Hippocampal formation (tissue), 2 donors: ENCODE data around the gene LRRC27.

Source experiments
- DNase-seq, 2 donors: peaks; one replicate each; lab custom pipeline; 2025; lab: John Stamatoyannopoulos, UW

LRRC27 gene

GRCh38 chr10:132414402-132415016, 82.5 kb downstream of the LRRC27 start:
- DNase-seq = no peak

- DNase-seq = no peak
Observed at GRCh38 chr10:132415255-132415654, 83.3 kb downstream of the LRRC27 start.

DNA sequence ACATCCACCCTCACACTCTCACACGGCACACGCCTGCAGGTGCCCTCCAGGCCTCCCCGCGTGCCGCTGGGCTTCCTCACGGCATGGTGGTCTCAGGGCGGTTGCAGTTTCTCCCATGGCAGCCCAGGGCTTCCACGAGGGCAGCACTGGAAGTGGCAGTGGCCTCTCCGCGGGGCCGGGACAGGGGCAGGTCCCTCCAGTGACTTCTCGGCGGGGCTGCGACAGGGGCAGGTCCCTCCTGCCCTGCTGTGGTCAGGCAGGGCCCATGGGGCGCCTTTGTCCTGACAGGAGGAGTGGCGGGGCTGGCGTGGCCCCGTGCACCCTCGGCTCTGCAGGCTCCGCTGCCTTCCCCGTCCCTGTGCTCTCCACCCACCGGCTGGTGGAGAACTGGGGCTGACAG, 84.0 kb downstream of the LRRC27 start:
- DNase-seq = no peak

DNA sequence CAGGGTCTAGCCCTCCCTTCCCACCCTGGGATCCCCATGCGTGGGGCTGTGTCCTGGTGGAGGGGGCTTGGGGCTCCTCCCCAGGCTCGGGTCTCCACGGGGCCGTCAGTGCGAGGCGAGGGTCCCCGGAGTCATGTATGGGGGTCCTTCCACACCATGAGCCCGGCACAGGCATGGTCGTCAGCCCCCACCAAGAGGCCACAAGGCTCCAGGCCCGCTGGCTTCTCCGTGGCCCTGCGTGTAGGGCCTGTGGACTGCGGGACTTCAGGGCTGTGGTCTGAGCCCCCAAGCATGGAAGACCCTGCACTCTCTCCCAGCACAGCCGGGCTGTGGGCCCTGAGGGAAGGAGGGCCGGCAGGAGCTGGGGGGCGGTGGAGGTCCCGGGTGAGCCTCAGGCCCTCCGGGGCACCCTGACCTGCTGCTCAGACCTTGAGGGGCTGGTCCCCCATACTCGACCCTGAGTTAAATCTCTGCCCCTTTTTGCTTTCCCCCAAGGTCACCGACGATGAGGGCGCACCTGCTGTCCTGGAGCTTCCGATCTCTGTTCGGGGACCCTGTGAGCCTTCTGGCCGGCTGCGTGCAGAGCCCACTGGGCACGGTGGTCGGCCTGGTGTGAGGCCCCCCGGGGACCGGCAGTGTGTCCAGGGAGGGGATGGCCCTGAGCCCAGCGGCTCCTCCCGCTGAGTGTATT, 84.7 kb downstream of the LRRC27 start:
- DNase-seq = no peak

DNA sequence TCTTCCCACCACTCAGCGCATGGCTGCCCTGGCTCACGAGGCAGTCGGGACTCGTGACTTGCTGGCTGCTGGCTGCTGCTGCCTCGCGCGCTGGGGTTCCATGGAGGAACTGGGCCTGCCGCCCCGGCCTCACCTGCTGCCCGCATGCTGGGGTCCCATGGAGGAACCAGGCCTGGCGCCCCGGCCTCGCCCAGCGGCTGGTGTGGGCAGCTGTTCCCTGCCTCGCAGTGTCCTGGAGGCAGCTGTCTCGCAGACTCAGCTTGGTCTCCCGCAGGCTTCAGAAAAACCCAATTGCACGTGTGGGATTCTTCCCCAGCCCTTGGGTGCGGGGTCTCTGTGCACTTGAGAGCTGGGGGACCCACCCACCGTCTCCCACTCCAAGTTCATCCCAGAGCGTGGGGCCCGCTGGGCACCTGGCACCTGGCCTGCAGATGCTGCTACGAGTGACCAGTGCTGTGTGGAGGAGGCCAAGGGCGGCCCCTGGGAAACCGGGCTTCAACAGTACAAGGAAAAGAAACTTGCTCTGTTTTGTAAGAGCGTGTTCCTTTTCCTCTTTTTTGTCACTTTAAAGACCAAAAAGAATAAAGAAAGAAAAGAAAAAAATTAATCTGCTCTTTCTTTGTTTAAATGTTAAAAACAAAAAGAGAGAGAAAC, 85.4 kb downstream of the LRRC27 start:
- no peak for DNase-seq

- DNase-seq = no peak
Observed at GRCh38 chr10:132417957-132418441, 86.0 kb downstream of the LRRC27 start.

DNA sequence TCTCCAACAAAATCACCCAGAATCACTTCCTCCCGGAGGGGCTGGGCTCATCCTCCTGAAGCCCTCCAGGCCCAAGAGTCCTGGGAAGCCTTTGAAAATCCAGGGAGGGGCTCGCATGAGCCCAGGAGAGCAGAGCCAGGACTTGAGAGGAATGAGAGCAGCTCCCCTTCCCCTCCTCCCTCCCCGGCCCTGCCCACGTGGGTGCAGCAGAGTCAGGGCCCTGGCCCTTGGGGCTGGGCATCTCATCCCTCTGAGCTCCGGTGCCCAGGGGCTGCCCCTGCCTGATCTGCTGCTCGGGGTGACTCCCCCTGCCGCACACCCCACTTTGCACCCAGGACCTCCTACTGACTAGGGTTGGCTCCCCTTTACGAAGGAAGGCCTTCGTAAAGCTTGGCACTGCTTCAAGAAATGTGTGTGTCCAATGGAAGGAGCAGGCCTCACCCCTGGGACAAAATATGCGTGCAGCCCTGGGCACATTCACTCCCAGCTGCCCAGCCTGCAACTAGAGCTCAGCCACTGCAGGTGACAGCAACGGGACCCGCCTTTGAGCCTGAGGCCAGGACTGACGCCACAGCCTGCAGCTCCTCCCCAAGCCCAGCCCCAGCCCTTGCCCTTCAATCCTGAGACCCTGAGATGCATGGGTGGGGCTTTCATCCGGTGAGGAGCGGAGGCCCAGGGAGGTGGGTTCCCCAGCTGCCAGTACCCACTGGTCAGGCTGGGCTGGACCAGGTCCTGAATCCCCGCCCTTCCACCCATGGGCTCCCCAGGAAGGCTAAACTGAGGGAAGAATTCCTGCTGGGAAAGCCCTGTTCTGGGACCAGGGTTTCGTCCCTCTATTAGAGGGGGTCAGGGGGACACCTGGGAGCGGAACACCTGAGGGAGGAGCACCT, 86.8 kb downstream of the LRRC27 start:
- DNase-seq = no peak

- DNase-seq = no peak
Observed at GRCh38 chr10:132419538-132420468, 87.8 kb downstream of the LRRC27 start.

DNA sequence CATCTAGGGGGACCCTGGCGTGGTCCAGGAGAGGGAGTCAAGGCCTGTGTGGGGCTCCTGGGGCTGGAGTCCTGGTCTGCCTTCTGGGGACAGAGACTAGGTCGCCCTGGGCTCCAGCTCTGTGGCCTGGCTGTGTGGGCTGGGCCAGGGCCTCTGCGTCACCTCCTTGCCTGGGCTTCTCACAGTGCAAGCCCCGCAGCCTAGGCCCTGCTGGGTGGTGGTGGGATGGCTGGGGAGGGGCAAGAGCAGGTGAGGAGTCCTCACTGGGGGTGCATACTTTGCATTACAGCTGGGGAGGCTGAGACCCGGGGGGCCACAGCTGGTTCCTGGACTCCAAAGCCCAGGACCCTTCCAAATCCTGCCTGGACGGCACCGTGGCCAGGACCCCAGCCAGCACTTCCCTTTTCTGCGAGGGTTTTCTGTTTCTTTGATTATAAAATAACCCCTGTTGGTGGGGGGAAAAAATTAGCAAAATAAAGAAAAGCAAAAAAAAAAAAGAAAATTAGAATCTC, 88.5 kb downstream of the LRRC27 start:
- no peak for DNase-seq

- peak in 1 of 2 donors; percentile 57 for DNase-seq
Observed at GRCh38 chr10:132420981-132421846, 89.2 kb downstream of the LRRC27 start.

DNA sequence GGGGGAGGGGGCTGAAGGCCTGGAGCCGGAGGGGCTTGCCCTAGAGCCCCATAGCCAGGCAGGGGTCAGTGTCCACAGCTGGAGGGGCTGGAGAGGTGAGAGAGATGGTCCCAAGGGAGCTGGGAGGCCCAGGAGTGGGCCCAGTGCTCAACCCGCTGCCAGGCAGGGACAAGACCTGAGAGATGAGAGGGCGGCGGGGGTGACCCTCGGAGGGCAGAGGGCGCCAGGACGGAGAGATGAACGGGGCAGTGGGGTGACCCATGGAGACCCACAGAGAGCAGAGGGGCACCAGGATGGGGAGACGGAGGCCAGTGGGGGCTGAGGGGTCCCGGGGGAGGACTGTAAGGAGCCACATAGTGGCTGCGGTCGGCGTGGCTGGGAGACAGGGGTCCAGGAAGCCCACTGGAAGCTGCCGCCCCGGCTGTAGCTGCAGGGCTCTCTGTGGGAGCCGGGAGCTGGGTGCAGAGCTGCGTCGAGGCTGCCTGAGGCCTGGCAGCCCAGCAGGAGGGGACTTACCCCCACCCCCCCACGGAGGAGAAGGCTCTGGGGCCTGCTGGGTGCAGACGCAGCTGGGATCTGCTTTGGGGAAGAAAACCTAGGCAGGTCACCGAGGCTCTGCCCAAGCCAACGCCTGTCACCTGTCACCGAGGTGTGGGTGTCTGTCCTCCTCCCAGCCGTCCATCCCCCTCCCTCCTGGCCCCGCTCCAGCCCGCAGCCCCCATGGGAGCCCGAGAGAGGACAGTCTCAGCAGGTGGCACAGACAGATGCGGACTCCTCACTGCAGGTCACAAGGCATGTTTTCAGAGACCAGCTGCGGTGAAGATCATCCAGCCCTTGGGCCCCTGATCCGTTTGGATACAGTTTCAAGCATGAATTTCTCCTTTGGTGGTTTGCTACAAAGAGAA, 90.1 kb downstream of the LRRC27 start:
- no peak for DNase-seq

DNA sequence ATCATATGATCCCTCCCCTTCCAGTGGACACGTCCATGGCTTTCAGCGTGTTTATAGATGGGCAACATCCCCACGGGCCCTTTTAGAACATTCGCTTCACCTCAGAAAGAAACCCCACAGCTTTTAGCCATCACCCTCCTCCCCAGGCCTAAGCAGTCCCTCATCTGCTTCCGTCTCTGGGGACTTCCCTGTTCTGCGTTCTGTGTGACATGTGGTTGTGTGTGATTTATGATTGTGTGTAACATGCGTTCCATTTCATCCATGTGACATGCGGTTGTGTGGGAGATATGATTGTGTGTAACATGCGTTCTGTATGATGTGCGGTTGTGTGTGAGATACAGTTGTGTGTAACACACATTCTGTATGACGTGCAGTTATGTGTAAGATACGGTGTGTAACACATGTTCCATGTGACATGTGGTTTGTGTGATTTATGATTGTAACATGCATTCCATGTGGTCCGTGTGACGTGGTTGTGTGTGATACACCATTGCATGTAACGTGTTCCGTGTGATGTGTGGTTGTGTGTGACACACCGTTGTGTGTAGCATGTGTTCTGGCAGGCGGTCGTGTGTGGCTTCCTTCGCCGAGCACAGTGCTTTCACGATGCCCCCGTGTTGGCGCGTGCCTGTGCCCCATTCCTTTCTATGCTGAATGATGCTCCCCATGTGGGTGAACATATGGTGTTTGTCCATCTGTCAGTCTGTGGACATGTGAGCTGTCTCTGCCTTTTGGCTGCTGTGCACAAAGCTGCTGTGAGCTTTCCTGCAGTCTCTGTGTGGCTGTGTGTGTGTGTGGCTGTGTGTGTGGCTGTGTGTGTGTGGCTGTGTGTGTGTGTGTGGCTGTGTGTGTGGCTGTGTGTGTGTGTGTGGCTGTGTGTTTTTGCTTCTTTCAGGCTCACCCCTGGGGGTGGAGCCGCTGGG, 91.2 kb downstream of the LRRC27 start:
- DNase-seq = no peak

DNA sequence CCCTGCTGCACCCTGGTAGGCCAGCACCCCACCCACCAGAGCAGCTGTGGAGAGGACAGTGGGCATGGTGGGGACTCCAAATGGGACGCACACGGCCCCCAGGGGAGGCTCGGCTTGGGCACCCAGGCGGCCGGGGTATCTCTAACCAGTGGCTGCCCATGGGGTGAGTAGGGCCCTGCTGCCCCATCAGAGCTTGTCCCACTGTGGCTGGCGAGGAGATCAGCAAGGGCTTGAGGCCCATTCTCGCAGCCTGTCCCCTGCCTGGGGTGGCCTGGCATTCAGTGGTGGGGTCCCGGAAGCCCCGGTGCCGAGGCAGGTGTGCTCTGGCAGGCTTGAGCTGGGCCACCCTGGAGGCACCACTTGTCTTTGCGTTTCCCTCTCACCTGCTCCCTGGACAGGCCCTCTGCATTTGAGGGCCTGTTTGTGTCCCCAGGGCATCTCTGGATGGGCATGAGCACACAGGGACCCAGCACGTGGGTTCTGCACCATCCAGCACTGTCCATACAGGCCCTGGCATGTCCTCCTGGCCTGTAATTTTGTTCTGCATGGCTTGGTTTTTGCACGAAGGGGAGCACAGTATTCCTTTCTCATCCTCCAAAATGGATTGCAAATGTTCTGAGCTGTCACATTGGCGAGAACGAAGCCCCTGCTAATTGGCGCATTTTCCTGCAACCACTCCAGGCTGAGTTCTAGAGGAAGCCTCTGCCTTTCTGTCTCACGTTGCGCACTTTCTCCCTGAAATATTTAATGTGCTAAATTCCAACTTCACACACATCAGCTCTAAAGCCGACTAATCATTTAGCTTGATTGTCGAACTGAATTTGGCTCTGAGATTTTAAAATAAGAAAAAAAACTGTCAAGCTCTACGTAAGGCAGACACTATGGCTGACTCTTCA, 92.2 kb downstream of the LRRC27 start:
- no peak for DNase-seq

DNA sequence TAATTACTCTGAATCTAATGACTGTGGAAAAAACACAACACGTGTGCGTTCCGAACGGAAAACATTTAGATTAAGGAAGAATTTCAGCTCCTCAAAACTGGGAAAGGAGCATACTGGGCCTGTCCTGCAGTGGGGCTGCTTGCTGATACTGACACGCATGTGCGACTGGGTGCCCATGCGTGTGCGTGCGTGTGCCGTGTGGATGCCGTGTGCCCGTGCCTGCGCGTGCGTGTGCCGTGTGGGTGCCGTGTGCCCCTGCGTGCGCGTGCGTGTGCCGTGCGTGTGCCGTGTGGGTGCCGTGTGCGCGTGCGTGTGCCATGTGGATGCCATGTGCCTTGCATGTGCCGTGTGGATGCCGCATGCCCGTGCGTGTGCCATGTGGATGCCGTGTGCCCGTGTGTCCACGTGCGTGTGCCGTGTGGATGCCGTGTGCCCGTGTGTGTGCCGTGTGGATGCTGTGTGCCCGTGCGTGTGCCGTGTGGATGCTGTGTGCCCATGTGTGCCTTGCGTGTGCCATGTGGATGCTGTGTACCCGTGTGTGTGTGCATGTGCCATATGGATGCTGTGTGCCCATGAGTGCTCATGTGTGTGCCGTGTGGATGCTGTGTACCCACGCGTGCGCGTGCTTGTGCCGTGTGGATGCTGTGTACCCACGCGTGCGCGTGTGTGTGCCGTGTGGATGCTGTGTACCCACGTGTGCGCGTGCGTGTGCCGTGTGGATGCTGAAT, 93.2 kb downstream of the LRRC27 start:
- DNase-seq = no peak

DNA sequence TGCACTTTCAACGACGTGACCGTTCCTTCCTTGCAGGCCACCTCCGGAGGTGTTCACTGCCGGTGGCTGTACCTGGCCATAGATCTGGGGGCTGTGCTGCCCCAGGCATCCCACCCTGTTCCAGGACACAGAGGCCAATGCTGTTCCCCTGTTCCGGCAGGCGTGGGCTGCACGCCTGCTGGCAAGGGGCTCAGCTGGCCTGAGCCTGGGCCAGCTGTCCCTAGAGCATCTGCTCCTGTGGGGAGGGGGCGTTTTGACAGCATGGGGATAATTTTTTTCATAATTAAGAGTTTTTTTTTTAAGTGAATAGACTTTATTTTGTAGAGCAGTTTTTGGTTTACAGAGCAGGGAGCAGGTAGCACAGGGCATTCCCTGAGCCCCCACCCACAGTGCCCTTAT, 93.8 kb downstream of the LRRC27 start:
- no peak for DNase-seq
